Measurements from ENCODE around the gene DIPK2A.

DIPK2A gene

DNA sequence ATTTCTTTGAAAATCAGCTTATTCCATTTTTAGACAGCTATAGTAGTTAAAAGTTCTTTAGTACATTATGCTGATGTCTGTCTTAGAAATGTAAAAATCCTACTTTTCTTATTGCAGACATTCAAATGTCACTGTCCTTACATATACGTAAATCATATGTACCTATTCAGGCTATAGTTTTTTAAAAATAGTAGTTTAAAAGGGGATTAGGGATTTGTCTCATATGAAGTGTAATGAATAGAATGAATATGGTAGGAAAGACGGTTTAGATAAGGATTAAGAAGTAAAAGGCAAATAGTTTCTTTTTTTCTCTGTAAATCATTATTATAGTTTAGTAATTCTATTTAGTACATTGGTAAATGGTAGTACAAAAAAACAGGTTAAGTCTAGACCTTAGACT, 7.4 kb downstream of the DIPK2A start:
- in situ Hi-C loops (cut with MboI; ENCODE audit: low pct_unique_long_range_greater_than_20kb, low sequenced_read_pairs, unreplicated experiment) = no loop called here
- TF ChIP-seq, protein P1, sequence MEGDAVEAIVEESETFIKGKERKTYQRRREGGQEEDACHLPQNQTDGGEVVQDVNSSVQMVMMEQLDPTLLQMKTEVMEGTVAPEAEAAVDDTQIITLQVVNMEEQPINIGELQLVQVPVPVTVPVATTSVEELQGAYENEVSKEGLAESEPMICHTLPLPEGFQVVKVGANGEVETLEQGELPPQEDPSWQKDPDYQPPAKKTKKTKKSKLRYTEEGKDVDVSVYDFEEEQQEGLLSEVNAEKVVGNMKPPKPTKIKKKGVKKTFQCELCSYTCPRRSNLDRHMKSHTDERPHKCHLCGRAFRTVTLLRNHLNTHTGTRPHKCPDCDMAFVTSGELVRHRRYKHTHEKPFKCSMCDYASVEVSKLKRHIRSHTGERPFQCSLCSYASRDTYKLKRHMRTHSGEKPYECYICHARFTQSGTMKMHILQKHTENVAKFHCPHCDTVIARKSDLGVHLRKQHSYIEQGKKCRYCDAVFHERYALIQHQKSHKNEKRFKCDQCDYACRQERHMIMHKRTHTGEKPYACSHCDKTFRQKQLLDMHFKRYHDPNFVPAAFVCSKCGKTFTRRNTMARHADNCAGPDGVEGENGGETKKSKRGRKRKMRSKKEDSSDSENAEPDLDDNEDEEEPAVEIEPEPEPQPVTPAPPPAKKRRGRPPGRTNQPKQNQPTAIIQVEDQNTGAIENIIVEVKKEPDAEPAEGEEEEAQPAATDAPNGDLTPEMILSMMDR (IDR thresholded peaks at IDR 0.05; ENCODE audit: extremely low read depth, insufficient read depth, missing control alignments) = no peak
- DNase-seq (ENCODE audit: low spot score) = no peak

DNA sequence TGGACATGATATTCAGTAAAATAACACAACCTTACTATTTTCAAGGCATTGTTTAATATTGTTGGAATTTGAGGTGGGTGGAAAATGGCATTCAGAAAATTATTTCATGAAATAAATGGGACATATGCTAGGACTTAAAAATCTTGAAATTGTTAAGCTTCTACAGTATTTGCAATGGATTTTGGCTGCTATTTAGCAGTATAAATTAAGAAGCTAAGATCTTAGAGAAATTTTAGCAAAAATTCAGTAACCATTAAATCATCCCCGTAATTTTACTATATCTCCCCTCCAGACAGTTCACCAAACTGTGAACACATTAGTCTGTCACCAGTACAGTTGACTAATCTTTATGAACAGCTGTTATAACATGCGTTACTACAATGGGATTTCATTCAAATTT, 8.2 kb downstream of the DIPK2A start:
- TF ChIP-seq, protein P1 (IDR thresholded peaks at IDR 0.05; ENCODE audit: extremely low read depth, insufficient read depth, missing control alignments) = no peak
- no peak for DNase-seq (ENCODE audit: low spot score)
- in situ Hi-C loops (cut with MboI; ENCODE audit: low pct_unique_long_range_greater_than_20kb, low sequenced_read_pairs, unreplicated experiment) = no loop called here

DNA sequence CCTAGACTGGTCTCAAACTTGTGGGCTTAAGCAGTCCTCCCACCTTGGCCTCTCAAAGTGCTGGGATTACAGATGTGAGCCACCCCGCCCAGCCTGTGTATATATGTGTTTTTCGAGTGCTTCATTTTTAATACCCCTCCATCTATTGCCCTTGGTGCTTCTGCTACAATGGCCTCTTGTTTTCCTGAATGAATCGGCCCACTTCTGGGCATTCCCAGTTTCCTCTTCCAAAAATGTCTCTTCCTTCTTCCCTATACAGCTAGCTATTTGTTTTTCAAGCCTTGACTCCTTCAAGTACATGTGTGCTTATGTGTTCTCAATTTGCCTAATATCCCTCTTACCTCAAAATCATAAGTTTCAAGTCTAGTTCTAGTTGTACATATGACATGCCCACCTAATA, 16.7 kb downstream of the DIPK2A start:
- TF ChIP-seq, protein P1 (IDR thresholded peaks at IDR 0.05; ENCODE audit: extremely low read depth, insufficient read depth, missing control alignments) = no peak
- in situ Hi-C loops (cut with MboI; ENCODE audit: low pct_unique_long_range_greater_than_20kb, low sequenced_read_pairs, unreplicated experiment) = no loop called here
- DNase-seq (ENCODE audit: low spot score) = no peak

DNA sequence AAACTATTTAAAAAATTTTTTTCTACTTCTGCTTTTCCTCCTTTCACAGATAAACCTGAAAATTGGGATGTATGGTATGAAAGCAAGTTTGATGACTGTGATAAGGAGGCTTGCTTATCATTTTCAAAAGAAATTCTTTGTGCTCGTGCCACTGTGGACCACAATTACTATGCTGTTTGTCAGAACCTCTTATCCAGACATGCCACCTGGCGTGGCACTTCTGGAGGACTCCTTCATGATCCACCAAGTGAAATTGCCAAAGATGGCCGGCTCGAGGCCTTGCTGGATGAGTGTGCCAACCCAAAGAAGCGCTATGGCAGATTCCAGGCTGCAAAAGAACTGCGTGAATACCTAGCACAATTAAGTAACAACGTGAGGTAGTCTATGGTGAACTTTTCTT, 17.8 kb downstream of the DIPK2A start:
- in situ Hi-C loops (cut with MboI; ENCODE audit: low pct_unique_long_range_greater_than_20kb, low sequenced_read_pairs, unreplicated experiment) = no loop called here
- DNase-seq (ENCODE audit: low spot score) = no peak
- TF ChIP-seq, protein P1 (IDR thresholded peaks at IDR 0.05; ENCODE audit: extremely low read depth, insufficient read depth, missing control alignments) = no peak

DNA sequence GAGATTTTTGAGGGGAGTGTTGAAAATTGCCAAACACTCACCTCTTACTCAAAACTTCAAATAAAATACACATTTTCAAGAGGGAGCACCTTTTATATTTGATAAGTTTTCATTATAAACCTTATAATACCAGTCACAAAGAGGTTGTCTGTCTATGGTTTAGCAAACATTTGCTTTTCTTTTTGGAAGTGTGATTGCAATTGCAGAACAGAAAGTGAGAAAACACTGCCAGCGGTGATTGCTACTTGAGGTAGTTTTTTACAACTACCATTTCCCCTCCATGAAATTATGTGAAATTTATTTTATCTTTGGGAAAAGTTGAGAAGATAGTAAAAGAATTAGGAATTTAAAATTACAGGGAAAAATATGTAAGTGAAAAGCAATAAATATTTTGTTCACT, 20.1 kb downstream of the DIPK2A start:
- TF ChIP-seq, protein P1 (IDR thresholded peaks at IDR 0.05; ENCODE audit: extremely low read depth, insufficient read depth, missing control alignments) = no peak
- in situ Hi-C loops (cut with MboI; ENCODE audit: low pct_unique_long_range_greater_than_20kb, low sequenced_read_pairs, unreplicated experiment) = no loop called here
- DNase-seq (ENCODE audit: low spot score) = no peak

DNA sequence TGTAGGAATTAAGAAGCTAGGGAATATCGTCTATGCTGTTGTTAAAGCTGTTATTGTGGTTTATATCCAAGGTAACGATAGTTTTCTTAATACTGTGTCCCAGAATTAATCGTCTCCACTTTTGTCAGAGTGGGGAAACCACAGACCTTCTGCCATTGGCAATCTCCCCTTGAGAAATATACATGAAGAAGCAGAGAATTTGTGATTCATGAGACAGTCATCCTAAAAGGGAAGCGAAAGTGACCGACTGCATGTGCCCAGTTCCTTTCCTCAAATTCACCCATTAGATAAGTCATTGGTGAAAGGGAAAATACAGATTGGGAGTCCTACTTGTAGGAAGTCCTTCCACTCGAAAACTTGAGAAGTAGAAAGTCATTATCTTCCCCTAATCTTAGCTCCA, 26.6 kb downstream of the DIPK2A start:
- TF ChIP-seq, protein P1 (IDR thresholded peaks at IDR 0.05; ENCODE audit: extremely low read depth, insufficient read depth, missing control alignments) = no peak
- DNase-seq (ENCODE audit: low spot score) = no peak
- in situ Hi-C loops (cut with MboI; ENCODE audit: low pct_unique_long_range_greater_than_20kb, low sequenced_read_pairs, unreplicated experiment) = no loop called here

DNA sequence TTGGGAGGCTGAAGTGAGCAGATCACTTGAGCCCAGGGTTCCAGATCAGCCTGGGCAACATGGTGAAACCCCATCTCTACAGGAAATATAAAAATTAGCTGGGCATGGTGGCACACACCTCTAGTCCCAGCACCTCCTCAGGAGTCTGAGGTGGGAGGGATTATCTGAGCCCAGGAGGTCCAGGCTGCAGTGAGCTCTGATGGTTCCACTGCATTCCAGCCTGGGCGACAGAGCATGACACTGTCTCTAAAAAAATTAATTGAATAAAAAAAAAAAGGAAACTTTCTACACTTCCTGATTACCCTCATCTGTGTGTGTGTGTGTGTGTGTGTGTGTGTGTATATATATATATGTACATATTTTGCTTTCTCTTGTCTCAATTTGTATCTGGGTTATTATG, 31.4 kb downstream of the DIPK2A start:
- TF ChIP-seq, protein P1 (IDR thresholded peaks at IDR 0.05; ENCODE audit: extremely low read depth, insufficient read depth, missing control alignments) = no peak
- in situ Hi-C loops (cut with MboI; ENCODE audit: low pct_unique_long_range_greater_than_20kb, low sequenced_read_pairs, unreplicated experiment) = no loop called here
- DNase-seq (ENCODE audit: low spot score) = no peak
